ENCODE data around the gene RHOT2. TPM values are rescaled to one million over a fixed set of nuclear protein-coding genes. Genes with fewer than 3 reads are reported as not detected.

The RHOT2 gene
- total and polyA plus RNA-seq, 10 of the 15 experiments (the other 5 are each of a cell fraction or from before 2014, with no cell fraction given): 3.7 to 174 (median 69.8) TPM

- no peak overlapping the region for H3K9ac ChIP-seq (ENCODE audit: control insufficient read depth, insufficient read depth, low read length)
- H3K27me3 ChIP-seq (replicated peaks in 1 of 2; ENCODE audit: control insufficient read depth in 2 of 2, insufficient read depth in 2 of 2, low read length in 1 of 2): no peaks in the 10 kb centered on the region
- H3K4me3 ChIP-seq: no peak overlapping the region
- DNase-seq (ENCODE audit: low read depth, low spot score) (no peak), ATAC-seq (no peak; the same call in 2 of the 3 replicates), FAIRE-seq (no peak)
- ChIA-PET CTCF (no interaction called here), POLR2A (no interaction called here), SMC1A (ENCODE audit: uncharacterized antibody, unreplicated experiment) (no interaction called here), RAD21 (ENCODE audit: unreplicated experiment) (no interaction called here)
- no peaks in the 10 kb centered on the region for H4K20me1 ChIP-seq (ENCODE audit: control insufficient read depth, insufficient read depth)
- H3K4me1 ChIP-seq (ENCODE audit: control insufficient read depth, insufficient read depth, low read length): no peaks in the 10 kb centered on the region; the same call in 1 of the 2 replicates
- H3K4me2 ChIP-seq (ENCODE audit: control insufficient read depth, insufficient read depth): no peak overlapping the region
- in situ Hi-C loops (cut with MboI) (no loop called here), intact Hi-C loops (cut with micrococcal nuclease; ENCODE audit: unreplicated experiment) (no loop called here)
- no peak overlapping the region for H2AFZ ChIP-seq (ENCODE audit: control insufficient read depth, low read depth, low read length)
- H3K9me3 ChIP-seq (replicated peaks; ENCODE audit: control insufficient read depth, insufficient read depth, low read length): no peaks in the 10 kb centered on the region
- peaks cover 0 to 4% of the 10 kb centered on the region in 2 experiments; a peak in 3 of 4 replicates for H3K36me3 ChIP-seq (ENCODE audit: control insufficient read depth in 2 of 2, insufficient read depth in 2 of 2, low read length in 1 of 2)
- H3K27ac ChIP-seq (ENCODE audit: control insufficient read depth, insufficient read depth): no peak overlapping the region
- WGBS (ENCODE audit: insufficient coverage, insufficient replicate concordance, low lambda C conversion rate, missing lambda C conversion rate): 62% methylated on average over 27 of the region's 29 CpGs
- H3K79me2 ChIP-seq (ENCODE audit: control insufficient read depth, insufficient read depth, low read length): peaks cover 6% of the 10 kb centered on the region
- TF ChIP-seq TCF7 (IDR thresholded peaks at IDR 0.05; ENCODE audit: borderline replicate concordance) (no peak), MEF2B (IDR thresholded peaks at IDR 0.05; ENCODE audit: partially characterized antibody, poor library complexity, severe bottlenecking) (no peak), CREM (IDR thresholded peaks at IDR 0.05; ENCODE audit: low read depth) (no peak), ZNF217 (IDR thresholded peaks at IDR 0.05) (no peak), NRF1 (conservative IDR thresholded peaks at IDR 0.05; ENCODE audit: low read depth, low read length) (no peak), STAT1 (conservative IDR thresholded peaks at IDR 0.05) (no peak), CBX3 (IDR thresholded peaks at IDR 0.05; ENCODE audit: borderline replicate concordance, low read depth) (no peak), SMC3 (IDR thresholded peaks at IDR 0.05; ENCODE audit: borderline replicate concordance, low read length) (no peak), JUNB (IDR thresholded peaks at IDR 0.05) (no peak), SREBF2 (IDR thresholded peaks at IDR 0.05; ENCODE audit: low read length) (no peak), NFYA (IDR thresholded peaks at IDR 0.05; ENCODE audit: borderline replicate concordance, low read depth, low read length) (no peak), KDM1A (IDR thresholded peaks at IDR 0.05; ENCODE audit: borderline replicate concordance) (no peak), HDAC6 (IDR thresholded peaks at IDR 0.05; ENCODE audit: unreplicated experiment) (no peak), HCFC1 (IDR thresholded peaks at IDR 0.05; ENCODE audit: low read length) (no peak), BCL11A (IDR thresholded peaks at IDR 0.05; ENCODE audit: low read depth, low read length) (no peak), PKNOX1 (IDR thresholded peaks at IDR 0.05) (no peak), WRNIP1 (IDR thresholded peaks at IDR 0.05; ENCODE audit: borderline replicate concordance, low read depth, low read length) (no peak), BCLAF1 (IDR thresholded peaks at IDR 0.05) (no peak), ATF7 (IDR thresholded peaks at IDR 0.05; ENCODE audit: low read depth) (no peak)
- BruUV-seq (replicated peaks): no TSS peak
Measured at GRCh38 chr16:630249-630814, 37.6 kb upstream of the RHOT2 start.

Measured in GM12878 (cell line).